Adipocyte (in vitro differentiated cells): ENCODE measurements around the gene BAK1.

ENCODE experiments used
- DNase-seq: peaks from one replicate; pipeline ENCODE4 v3.0.0-alpha.2; 2015; ENCODE audit warnings: low read depth
- H3K27me3 ChIP-seq: replicated peaks from 2 replicates; pipeline ENCODE4 v1.7.0; 2013; ENCODE audit warnings: mild to moderate bottlenecking, low read length, moderate library complexity; ENCODE audit not compliant: control insufficient read depth, insufficient read depth
- H3K36me3 ChIP-seq: 2 replicates; pipeline ENCODE4 v1.7.0; 2013; ENCODE audit warnings: low read length, mild to moderate bottlenecking, moderate library complexity; ENCODE audit not compliant: control insufficient read depth, insufficient read depth, severe bottlenecking
- H3K4me1 ChIP-seq: 2 replicates; pipeline ENCODE4 v1.7.0; 2013; ENCODE audit warnings: mild to moderate bottlenecking, low read length, moderate library complexity; ENCODE audit not compliant: control insufficient read depth, insufficient read depth
- H3K4me3 ChIP-seq: 2 replicates; pipeline ENCODE4 v1.7.0; 2013; ENCODE audit warnings: mild to moderate bottlenecking, low read length, moderate library complexity
- H3K9ac ChIP-seq: 2 replicates; pipeline ENCODE4 v1.7.0; 2013; ENCODE audit warnings: mild to moderate bottlenecking, low read length, moderate library complexity
- H3K9me3 ChIP-seq: 2 replicates; pipeline ENCODE4 v1.7.0; 2013; ENCODE audit warnings: mild to moderate bottlenecking, low read length, moderate library complexity; ENCODE audit not compliant: control insufficient read depth

BAK1 gene

DNA sequence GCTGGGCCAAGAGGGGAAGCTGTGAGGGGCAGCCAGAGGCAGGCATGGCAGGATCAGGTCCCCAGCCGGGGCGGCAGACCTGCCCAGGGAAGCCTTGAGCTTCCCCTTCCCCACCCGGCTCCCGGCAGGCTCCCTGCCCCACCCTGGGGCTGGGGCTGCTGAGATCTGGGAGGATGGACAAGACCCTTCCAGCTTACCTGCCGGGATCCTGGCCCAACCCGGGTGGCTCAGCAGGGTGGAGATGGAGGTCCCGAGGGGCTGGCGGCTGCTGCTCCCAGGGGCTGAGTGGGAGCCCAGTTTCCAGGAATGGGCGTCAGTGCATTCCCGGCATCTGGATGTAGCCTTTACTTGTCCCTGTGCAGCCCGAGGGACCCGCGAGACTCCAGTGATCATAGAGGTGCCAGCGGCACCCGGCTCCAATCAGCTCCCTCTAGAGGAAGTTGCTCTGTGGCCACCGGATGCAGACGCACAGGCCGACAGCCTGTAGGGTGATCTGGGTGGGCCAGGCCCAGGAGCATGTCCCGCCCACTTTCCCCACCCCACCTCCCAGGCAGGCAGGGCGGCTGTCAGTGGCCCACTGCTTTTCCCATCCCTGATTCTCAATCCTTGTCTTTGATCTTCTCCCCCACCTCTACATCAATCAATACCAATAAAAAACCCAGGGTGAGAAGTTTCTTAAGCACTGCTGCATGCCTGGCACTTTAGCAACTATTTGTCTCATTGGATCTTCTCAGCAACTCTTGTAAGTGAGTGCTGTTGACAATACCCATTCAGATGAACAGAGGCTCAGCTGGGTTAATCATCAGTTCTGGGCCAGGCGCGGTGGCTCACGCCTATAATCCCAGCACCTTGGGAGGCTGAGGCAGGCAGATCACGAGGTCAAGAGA is at the start of gene BAK1:
Gene BAK1 (minus strand): TSS at position 449 of the 887 bp plus-strand sequence. CDS start 2,672 bp downstream, outside the sequence.
- H3K27me3 ChIP-seq = no peaks in the 10 kb centered on the region
- H3K4me1 ChIP-seq = peaks cover 11% of the 10 kb centered on the region
- H3K4me3 ChIP-seq = peak within 1 kb of the TSS; percentile 97
- no peaks in the 10 kb centered on the region for H3K9me3 ChIP-seq
- peak within 1 kb of the TSS; percentile 97 for H3K9ac ChIP-seq
- peaks cover 19% of the 10 kb centered on the region for H3K36me3 ChIP-seq
- DNase-seq = peak; percentile 96

DNA sequence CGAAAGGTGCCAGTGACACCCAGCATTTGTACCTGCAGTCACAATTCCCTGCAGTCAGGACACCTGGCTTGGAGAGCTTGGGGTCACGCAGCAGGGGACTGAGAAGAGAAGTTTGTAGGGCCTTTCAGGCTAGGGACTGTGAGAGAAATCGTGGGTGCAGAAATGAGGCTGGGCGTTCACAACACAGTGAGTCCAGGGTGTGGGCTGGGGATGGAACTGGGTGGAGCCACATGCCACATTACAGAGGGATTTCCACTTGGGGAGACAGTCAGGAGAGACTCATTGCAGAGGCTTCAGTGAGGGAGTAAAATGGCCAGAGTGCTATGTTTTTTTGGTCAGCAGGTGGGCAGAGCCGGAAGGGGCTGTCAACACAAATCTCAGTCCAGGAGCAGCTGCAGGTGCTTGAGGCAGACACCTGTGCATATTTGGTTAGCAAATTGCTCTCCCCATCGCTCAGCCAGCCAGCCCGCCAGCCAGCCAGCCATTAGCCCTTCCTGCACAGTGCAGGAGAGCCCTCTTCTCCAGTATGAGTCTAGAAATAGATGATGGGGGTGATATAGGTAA is 48.4 kb upstream of the BAK1 start:
- no peak overlapping the region for H3K4me3 ChIP-seq
- no peak for DNase-seq

DNA sequence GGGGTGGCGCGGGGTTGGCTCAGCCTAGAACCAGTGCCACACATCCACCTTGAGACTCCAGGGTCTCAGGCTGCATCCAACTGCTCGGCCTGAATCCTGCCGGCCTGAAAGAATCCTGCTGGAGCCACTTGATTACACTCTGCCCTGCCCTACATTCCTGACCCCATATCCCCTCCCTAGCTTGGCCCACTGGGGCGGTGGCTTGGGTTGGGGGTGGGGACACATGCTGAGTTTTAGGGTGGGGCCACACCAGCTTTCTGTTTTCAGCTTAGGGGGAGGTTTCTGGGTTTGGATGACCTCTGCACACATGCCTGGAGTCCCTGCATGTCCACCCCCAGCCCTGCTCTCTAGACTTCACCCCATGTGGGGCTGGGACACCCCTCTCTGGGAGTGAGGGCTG is 47.8 kb upstream of the BAK1 start:
- H3K4me3 ChIP-seq = no peak overlapping the region

More for the DNA sequence above, 48.4 kb upstream of the BAK1 start:
- Histone ChIP-seq H3K9me3 (no peaks in the 10 kb centered on the region), H3K27me3 (no peaks in the 10 kb centered on the region), H3K9ac (peak overlapping the region; percentile 57), H3K36me3 (peaks cover 4% of the 10 kb centered on the region), H3K4me1 (peaks cover 28% of the 10 kb centered on the region)

DNA sequence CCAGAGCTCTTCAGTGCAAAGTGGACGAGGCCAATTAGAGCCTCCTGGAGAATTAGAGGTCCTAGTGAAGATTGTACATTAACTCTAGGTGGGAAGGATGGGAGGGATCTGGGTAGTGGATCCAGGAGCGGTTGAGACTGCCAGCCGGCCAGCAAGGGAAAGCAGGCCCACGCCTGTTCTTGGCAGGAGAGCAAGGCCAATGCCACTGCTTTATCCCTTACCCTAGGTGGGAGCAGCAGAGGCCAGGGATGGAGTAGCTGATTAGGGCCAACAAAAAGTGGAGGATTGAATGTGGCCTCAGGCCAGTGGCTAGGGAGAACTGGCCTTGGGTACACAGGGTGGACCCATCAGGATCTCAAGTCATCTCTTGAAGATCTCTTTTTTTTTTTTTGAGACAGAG is 44.8 kb upstream of the BAK1 start:
- Histone ChIP-seq H3K9me3 (no peaks in the 10 kb centered on the region), H3K9ac (no peak overlapping the region), H3K36me3 (peaks cover 4% of the 10 kb centered on the region), H3K27me3 (no peaks in the 10 kb centered on the region), H3K4me1 (peaks cover 31% of the 10 kb centered on the region), H3K4me3 (no peak overlapping the region)
- no peak for DNase-seq

More for the DNA sequence above, 47.8 kb upstream of the BAK1 start:
- Histone ChIP-seq H3K27me3 (no peaks in the 10 kb centered on the region), H3K9me3 (no peaks in the 10 kb centered on the region), H3K9ac (peak overlapping the region; percentile 57), H3K4me1 (peaks cover 26% of the 10 kb centered on the region), H3K36me3 (peaks cover 4% of the 10 kb centered on the region)
- no peak for DNase-seq

DNA sequence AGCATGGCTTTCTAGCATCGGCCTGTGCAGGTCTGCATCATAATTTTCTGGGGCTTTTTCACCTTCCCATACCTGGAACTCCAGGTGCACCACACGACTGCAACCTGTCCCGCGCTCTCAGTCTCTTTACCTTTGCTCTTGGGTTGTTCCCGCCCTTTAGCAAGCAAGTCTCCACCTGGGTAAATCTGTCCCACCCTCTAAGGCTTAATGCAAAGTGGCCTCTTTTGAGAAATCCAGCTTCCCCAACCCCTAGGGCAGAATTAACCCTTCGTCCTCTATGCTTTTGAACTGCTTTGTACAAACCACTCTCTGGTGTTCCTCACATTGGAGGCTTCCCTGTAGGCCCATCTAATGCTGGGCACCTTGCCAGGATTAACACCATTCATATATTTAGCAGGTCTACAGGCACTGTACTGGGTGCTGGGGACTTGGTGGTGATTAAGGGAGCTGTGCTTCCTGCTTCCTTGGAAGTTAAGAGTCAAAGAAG is 43.9 kb upstream of the BAK1 start:
- H3K4me3 ChIP-seq = no peak overlapping the region
- H3K36me3 ChIP-seq = peaks cover 4% of the 10 kb centered on the region
- H3K4me1 ChIP-seq = peaks cover 40% of the 10 kb centered on the region
- peak overlapping the region; percentile 23 for H3K9ac ChIP-seq
- DNase-seq = no peak
- H3K27me3 ChIP-seq = no peaks in the 10 kb centered on the region
- no peaks in the 10 kb centered on the region for H3K9me3 ChIP-seq

DNA sequence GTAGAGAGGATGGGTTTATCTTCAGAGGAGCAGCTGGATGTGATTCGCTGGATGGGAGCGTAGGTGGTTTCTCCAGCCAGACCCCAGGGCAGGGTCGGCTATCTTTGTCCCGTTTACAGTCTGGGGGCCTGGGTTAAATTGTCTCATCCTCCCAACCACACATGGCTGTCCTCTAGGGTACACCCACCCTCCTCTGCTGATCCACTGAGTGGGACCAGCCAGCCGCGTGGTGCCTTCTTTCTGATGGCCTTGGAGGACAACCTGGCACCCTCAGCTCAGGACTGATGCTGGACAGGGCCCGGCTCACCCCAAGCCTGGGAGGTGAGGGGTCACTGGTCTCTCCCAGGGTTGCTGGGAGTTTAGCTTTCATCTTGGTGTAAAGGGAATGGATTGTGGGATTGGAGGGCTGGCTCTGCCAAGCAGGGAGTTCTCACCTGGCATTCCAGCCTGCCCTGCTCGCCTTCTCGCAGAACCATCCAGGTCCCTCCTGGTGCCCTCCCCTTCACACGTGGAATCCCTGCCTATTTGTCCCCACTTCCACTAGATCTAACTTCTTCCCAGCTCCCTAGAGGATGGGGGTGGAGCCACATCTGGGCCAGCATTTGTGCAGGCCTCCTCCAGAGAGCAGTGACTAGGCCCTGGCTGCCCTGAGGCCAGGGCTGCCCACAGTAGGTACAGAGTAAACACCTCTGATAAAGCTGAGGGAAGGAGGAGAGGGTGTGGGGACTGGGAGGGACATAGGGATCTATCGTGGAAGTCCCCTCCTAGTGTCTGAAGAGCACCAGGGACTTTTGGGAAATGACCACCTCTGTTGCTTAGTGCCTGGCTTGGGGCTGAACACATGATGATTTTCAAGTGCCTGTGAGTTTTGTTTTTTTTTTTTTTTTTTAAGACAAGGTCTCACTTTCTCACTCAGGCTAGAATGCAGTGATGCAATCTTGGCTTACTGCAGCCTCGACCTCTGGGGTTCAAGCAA is 42.7 kb upstream of the BAK1 start:
- Histone ChIP-seq H3K27me3 (no peaks in the 10 kb centered on the region), H3K9ac (peak overlapping the region; percentile 90), H3K4me1 (peaks cover 32% of the 10 kb centered on the region), H3K9me3 (no peaks in the 10 kb centered on the region), H3K36me3 (peaks cover 4% of the 10 kb centered on the region), H3K4me3 (peak overlapping the region; percentile 86)
- peak; percentile 57 for DNase-seq

DNA sequence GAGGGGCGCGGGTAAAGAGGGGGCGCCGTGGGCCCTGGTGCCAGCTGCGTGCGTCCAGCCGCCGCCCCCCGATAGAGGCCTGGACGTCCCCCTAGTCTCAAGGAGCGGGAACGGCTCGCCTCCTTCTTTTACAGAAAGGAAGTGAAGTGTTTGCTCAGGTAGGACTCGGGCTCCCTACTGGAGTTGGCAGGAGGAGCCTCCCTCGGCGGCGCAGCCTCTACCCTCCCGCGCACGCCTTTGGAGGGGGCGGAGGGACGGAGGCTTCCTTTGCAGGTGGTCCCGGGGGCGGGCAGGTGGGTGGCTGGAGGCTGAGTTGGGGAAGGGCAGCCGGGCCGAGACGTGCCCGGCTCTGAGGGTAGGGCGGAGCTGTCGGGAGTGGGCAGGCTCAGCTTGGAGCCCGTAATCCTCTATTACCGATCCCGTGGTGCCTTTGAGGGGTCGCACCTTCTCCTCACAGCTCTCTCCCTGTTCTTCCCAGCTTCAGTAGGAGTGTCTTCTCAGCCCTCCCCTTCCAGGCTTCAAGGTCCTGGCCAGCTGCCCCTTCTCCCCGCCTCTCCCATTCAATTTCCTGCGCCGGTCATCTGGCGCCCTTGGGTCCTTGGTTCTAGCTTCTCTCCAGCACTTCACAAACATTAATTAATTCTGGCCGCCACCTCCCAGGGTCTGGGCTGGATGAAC is 41.8 kb upstream of the BAK1 start:
- Histone ChIP-seq H3K27me3 (no peaks in the 10 kb centered on the region), H3K4me3 (peak overlapping the region; percentile 86), H3K9ac (peak overlapping the region; percentile 90), H3K4me1 (peaks cover 32% of the 10 kb centered on the region), H3K36me3 (no peaks in the 10 kb centered on the region), H3K9me3 (no peaks in the 10 kb centered on the region)
- DNase-seq = peak; percentile 27

DNA sequence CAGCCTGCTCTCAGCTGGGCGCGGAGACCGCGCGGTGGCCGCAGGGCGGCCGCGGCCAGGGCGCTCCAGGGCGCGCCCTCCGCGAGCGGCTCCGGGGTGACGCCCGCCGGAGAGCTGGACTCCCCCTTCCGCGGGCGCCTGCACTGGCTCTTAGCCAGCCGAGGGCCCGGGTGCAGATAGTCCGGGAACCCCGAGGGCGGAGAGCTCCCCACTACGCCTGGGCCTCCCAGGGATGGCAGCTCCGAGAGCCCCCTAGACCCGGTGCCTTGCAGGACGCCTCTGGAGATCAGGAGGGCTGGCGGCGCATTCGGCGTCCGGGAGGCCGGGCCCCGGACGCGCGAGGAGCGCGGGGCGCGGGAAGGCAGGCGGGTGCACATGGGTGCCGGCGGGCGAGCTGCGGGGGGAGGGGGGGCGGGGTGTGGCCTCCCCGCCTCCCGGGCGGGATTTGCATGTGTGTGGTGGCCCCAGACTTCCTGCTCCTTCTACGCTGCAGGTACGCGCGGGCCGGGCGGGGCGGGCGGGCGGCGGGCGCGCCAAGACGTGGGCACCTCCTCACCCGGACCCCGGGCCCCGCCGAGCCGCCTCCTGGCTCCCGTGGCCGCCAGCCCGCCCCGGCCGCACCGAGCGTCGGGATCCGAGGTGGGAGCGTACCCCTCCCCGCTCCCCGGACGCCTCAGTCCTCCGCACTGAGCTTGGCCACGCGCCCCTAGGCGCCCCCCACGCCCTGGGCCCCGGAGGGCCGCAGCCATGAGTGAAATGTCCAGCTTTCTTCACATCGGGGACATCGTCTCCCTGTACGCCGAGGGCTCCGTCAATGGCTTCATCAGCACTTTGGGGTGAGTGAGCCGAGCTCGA is 41.0 kb upstream of the BAK1 start, which contains the start of gene ITPR3:
Gene ITPR3 (plus strand): TSS at position 467 of the 855 bp plus-strand sequence. CDS start 281 bp downstream, at position 748.
- peak within 1 kb of the TSS; percentile 86 for H3K4me3 ChIP-seq
- H3K27me3 ChIP-seq = no peaks in the 10 kb centered on the region
- DNase-seq = peak; percentile 64
- H3K9ac ChIP-seq = peak within 1 kb of the TSS; percentile 94
- peaks cover 32% of the 10 kb centered on the region for H3K4me1 ChIP-seq
- no peaks in the 10 kb centered on the region for H3K36me3 ChIP-seq
- H3K9me3 ChIP-seq = no peaks in the 10 kb centered on the region

DNA sequence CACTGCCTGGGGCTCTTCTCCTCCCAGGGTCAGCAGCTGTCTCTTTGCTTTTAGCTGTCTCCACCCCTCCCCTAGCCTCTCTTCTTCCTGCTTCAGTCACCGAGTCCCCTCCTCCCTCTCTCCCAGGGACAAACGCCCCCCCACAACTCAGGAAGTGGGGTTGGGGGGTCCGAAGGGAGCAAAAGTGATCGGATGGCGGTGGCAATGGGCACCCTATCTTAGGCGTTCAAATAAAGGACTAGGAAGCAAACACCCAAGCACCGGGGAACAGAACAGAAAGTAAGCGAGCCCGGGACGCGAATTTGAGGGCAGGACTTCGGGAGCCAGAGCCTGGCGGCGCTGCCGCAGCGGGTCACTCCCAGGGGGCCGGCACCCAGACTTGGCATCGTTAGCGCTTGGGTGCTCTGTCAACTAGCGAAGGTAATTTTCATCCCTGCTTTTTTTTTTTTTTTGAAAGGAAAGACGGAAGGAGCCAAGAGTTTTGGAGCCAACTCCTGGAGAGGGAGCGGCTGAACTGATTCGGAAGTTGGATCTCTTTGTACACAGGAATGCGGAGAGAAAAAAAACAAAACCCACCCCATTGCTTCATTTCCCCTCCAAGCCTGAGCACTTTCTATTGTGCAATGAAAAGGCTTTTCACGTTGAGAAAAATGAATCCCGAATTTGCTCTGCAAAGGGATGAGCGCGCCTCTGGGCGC is 40.2 kb upstream of the BAK1 start:
- Histone ChIP-seq H3K9ac (peak overlapping the region; percentile 94), H3K9me3 (no peaks in the 10 kb centered on the region), H3K4me1 (peaks cover 32% of the 10 kb centered on the region), H3K27me3 (no peaks in the 10 kb centered on the region), H3K36me3 (no peaks in the 10 kb centered on the region), H3K4me3 (peak overlapping the region; percentile 86)
- peak; percentile 76 for DNase-seq
